RWPE2 (cell line): ENCODE results near the gene CEP170B.

Experiments used
- ATAC-seq: fragments of 200-7000 bp; cut with Tn5 transposase; 3 replicates; pipeline ENCODE4 v1.9.1; 2021; ENCODE audit warnings: low read depth
- DNase-seq: peaks from one replicate; pipeline ENCODE4 v3.0.0-alpha.2; 2020; ENCODE audit warnings: low spot score
- H3K27ac ChIP-seq: fragments of 450-650 bp; 2 replicates; pipeline ENCODE4 v1.5.1; 2017; ENCODE audit warnings: mild to moderate bottlenecking; ENCODE audit not compliant: poor library complexity, severe bottlenecking
- H3K27me3 ChIP-seq: fragments of 250-450 bp; sonication (Bioruptor Pico); 2 replicates; pipeline ENCODE4 v1.5.1; 2021; ENCODE audit warnings: mild to moderate bottlenecking, moderate library complexity; ENCODE audit not compliant: insufficient read depth, poor library complexity, severe bottlenecking
- H3K36me3 ChIP-seq: fragments of 250-450 bp; sonication (Bioruptor Pico); 2 replicates; pipeline ENCODE4 v1.5.1; 2020; ENCODE audit warnings: low read depth, mild to moderate bottlenecking, moderate library complexity
- H3K4me1 ChIP-seq: fragments of 250-450 bp; sonication (Bioruptor Pico); 2 replicates; pipeline ENCODE4 v1.5.1; 2021; ENCODE audit warnings: mild to moderate bottlenecking, moderate library complexity; ENCODE audit not compliant: insufficient read depth, poor library complexity, severe bottlenecking
- H3K4me3 ChIP-seq: fragments of 250-450 bp; sonication (Bioruptor Pico); 2 replicates; pipeline ENCODE4 v1.5.1; 2021; ENCODE audit warnings: mild to moderate bottlenecking, moderate library complexity; ENCODE audit not compliant: severe bottlenecking
- H3K9me3 ChIP-seq: fragments of 250-450 bp; sonication (Bioruptor Pico); 2 replicates; pipeline ENCODE4 v1.5.1; 2021; ENCODE audit warnings: mild to moderate bottlenecking, moderate library complexity; ENCODE audit not compliant: severe bottlenecking
- CTCF ChIP-seq: fragments of 450-650 bp; IDR thresholded peaks from one replicate; pipeline ENCODE4 v1.5.1; 2017; ENCODE audit warnings: mild to moderate bottlenecking, moderate library complexity; ENCODE audit not compliant: poor library complexity, severe bottlenecking

CEP170B gene

GRCh38 chr14:104894331-104895206 lies 29.5 kb downstream of the CEP170B start:
- ATAC-seq = no peak
- Histone ChIP-seq H3K27ac (no peak overlapping the region), H3K4me3 (no peak overlapping the region), H3K36me3 (peaks cover 9% of the 10 kb centered on the region), H3K4me1 (no peaks in the 10 kb centered on the region), H3K27me3 (no peaks in the 10 kb centered on the region), H3K9me3 (no peaks in the 10 kb centered on the region)
- DNase-seq = no peak
- no peak for TF ChIP-seq CTCF

DNA sequence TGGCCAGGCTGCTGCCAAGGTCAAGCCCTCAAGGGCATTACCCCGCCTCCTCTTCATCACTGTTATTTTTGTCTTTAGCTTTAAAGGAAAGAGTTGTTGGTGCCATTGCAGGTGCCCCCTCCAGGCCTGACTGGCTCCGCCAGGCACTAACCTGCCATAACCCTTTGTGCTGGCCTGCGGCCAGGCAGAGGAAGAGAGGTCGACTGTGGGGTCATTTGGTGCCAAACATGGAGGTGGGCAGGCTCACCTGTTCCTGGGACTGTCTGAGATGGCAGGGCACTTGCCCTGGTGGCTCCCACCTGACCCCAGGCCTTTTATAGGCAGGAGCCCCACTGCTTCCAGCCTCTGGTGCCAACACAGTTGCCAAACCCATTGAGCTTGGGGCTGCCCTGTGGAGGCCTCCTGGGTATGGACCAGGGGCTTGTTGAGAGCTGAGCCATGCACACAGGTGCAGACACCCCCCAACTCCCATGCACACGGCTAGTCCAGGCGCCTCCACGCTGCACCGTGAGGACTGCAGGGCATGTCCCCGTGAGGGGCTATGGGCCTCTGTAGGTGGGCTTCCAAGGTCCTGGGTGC lies 30.2 kb downstream of the CEP170B start:
- no peak for ATAC-seq
- no peaks in the 10 kb centered on the region for H3K4me1 ChIP-seq
- peaks cover 9% of the 10 kb centered on the region; the same call in 1 of the 2 replicates for H3K36me3 ChIP-seq
- H3K27me3 ChIP-seq = no peaks in the 10 kb centered on the region
- TF ChIP-seq CTCF = no peak
- DNase-seq = no peak
- H3K27ac ChIP-seq = no peak overlapping the region
- H3K9me3 ChIP-seq = no peaks in the 10 kb centered on the region
- no peak overlapping the region for H3K4me3 ChIP-seq

GRCh38 chr14:104895786-104896661 lies 31.0 kb downstream of the CEP170B start:
- Histone ChIP-seq H3K27me3 (no peaks in the 10 kb centered on the region), H3K4me3 (no peak overlapping the region), H3K27ac (no peak overlapping the region), H3K36me3 (peaks cover 9% of the 10 kb centered on the region; the same call in 1 of the 2 replicates), H3K4me1 (no peaks in the 10 kb centered on the region), H3K9me3 (no peaks in the 10 kb centered on the region)
- no peak for TF ChIP-seq CTCF
- ATAC-seq (no peak; the same call in 2 of the 3 replicates), DNase-seq (no peak)

DNA sequence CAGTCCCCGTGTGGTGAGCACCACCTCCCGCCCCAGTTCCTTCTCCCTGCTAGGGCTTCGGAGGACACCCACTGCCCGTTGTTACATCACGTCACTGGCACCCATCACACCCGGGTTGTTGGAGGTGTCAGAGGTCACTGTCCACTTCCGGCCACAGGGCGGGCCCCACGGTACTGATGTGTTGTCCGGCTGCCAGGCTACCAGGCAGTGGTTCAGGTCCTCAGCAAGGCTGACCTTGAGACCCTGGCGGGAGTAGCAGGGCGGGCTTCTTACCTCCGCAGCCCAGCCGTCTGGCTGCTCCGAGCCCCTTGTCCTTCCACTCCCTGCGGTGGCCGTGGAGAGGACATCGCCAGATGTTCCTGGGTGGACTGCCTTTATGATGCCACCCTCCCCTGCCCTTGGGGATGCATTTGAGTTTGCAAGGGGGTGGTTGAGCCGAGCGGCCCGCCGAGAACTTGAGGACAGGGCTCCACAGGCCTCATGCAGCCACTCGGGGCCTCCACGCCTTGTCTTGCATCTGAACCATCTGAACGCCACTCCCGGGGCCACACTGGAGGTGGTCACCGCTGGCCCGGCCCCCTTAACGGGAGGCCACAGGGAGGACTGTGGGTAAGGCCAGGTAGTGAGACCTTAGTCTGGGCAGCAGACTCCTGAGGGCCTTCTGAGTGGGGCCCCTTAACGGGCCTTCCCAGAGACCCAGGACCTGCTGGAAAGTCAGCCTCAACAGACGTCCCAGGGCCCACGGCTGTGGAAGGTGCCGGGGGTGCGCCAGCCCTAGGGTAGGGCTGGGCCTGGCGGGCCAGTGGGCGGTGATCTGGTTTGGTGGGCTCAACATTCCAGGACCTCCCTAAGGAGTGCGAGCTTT lies 32.5 kb downstream of the CEP170B start:
- no peak for TF ChIP-seq CTCF
- ATAC-seq (no peak), DNase-seq (peak; percentile 75)
- Histone ChIP-seq H3K9me3 (no peaks in the 10 kb centered on the region), H3K4me3 (no peak overlapping the region), H3K36me3 (peaks cover 9% of the 10 kb centered on the region; the same call in 1 of the 2 replicates), H3K4me1 (no peaks in the 10 kb centered on the region), H3K27ac (no peak overlapping the region), H3K27me3 (no peaks in the 10 kb centered on the region)
